ENCODE measurements around the gene KANK3.
A peak's percentile ranks its signal among the peaks of the same experiment; 100 is the strongest.
"Not testable (repeated sequence)": the region's sequence is repeated elsewhere in the genome, so short reads cannot be mapped to it uniquely, and the experiment has no call there.

Gene KANK3

DNA sequence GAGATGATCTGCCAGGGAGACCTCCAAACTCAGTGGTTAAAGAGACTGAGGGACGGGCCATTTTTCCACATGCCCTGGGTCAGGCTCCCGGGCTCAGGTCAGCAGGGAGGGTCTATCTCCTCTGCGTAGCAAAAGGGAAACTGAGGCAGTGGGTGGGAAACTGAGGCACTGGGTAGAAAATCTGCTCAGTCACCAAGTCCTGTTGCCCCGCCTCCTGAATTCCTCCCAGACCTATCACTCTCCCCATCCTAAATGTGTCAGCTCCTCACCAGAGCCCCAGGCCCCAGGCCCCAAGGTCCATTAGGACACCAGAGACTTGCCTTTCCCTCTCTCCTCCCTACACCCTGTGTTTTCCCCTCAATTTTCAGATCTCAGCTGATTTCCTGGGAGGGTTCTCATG lies 37.3 kb downstream of the KANK3 start:
- peak overlapping the region; percentile 56 to 61 for H3K27ac ChIP-seq (ENCODE audit: low read depth in 2 of 2, low read length in 2 of 2)
- no peaks in the 10 kb centered on the region for H3K9me3 ChIP-seq (ENCODE audit: control insufficient read depth in 2 of 2, low read length in 2 of 2)
- peaks cover 29 to 30% of the 10 kb centered on the region in 2 donors for H3K4me1 ChIP-seq (ENCODE audit: control insufficient read depth in 2 of 2, insufficient read depth in 2 of 2, low read length in 2 of 2)
- no peaks in the 10 kb centered on the region for H3K27me3 ChIP-seq (ENCODE audit: control insufficient read depth in 2 of 2, insufficient read depth in 2 of 2, low read length in 2 of 2)
- peaks cover 5 to 12% of the 10 kb centered on the region in 2 donors for H3K36me3 ChIP-seq (ENCODE audit: control insufficient read depth in 2 of 2, insufficient read depth in 2 of 2, low read length in 2 of 2)
- H3K4me3 ChIP-seq (ENCODE audit: low read length in 2 of 2) = peak overlapping the region; percentile 26 to 79
- H3K9ac ChIP-seq (ENCODE audit: low read depth in 1 of 2, low read length in 2 of 2) = peak overlapping the region; percentile 1 to 44

DNA sequence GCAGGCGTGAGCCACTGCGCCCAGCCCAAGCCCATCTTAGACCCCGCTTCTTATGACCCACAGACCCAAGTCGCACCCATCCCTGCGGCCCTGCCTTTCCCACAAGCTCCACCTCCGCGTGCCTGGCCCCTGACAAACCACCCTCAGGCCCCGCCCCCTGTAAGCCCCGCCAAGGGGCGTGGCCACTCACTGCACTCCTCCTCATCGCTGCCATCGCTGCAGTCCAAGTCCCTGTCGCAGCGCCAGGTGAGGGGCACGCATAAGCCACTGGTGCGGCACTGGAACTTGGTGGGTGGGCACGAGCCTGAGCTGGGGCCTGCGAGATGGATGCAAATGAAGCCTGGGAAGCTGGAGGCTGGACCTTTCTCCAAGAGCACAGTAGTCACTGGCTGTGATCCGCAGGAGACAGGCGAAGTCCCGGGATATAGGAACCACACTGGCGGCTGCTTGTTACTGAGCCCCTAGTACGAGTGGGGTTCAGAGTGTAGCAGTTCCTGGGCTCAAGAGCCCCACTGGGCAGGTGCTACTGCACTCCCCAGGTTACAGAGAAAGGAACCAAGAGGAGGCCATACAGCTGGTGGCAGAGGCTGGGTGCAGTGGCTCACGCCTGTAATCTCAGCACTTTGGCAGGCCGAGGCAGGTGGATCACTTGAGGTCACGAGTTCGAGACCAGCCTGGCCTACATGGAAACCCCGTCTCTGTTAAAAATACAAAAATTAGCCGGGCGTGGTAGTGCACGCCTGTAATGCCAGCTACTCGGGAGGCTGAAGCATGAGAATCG lies 38.0 kb downstream of the KANK3 start:
- H3K27me3 ChIP-seq (ENCODE audit: control insufficient read depth in 2 of 2, insufficient read depth in 2 of 2, low read length in 2 of 2) = no peaks in the 10 kb centered on the region
- peaks cover 5 to 6% of the 10 kb centered on the region in 2 donors for H3K36me3 ChIP-seq (ENCODE audit: control insufficient read depth in 2 of 2, insufficient read depth in 2 of 2, low read length in 2 of 2)
- peaks cover 29 to 30% of the 10 kb centered on the region in 2 donors for H3K4me1 ChIP-seq (ENCODE audit: control insufficient read depth in 2 of 2, insufficient read depth in 2 of 2, low read length in 2 of 2)
- no peak overlapping the region for H3K9ac ChIP-seq (ENCODE audit: low read depth in 1 of 2, low read length in 2 of 2)
- H3K4me3 ChIP-seq (ENCODE audit: low read length in 2 of 2) = no peak overlapping the region
- no peaks in the 10 kb centered on the region for H3K9me3 ChIP-seq (ENCODE audit: control insufficient read depth in 2 of 2, low read length in 2 of 2)
- H3K27ac ChIP-seq (ENCODE audit: low read depth in 2 of 2, low read length in 2 of 2) = no peak overlapping the region

DNA sequence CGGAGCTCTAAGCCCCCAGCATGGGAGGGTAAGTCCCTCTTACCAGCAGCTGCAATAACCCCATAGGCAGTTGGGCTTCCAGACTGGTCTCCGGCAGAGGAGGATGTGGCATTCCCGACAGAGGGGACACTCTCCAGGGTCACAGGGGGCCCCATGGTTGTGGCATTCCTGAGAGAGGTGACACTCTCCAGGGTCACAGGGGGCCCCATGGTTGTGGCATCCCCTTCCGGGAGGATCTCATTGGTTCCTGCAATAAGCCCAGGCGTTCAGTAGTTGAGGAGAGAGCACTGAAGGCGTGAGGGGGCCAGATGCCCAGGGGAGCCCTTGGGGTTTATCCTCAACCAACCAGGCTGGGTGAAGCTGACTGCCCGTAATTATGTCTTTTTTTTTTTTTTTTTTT lies 40.3 kb downstream of the KANK3 start:
- no peak overlapping the region for H3K27ac ChIP-seq (ENCODE audit: low read depth in 2 of 2, low read length in 2 of 2)
- H3K27me3 ChIP-seq (ENCODE audit: control insufficient read depth in 2 of 2, insufficient read depth in 2 of 2, low read length in 2 of 2) = no peaks in the 10 kb centered on the region

GRCh38 chr19:8302357-8302691 lies 40.7 kb downstream of the KANK3 start:
- peaks cover 14% of the 10 kb centered on the region in 2 donors for H3K4me1 ChIP-seq (ENCODE audit: control insufficient read depth in 2 of 2, insufficient read depth in 2 of 2, low read length in 2 of 2)

More for the DNA sequence above, 40.3 kb downstream of the KANK3 start:
- H3K36me3 ChIP-seq (ENCODE audit: control insufficient read depth in 2 of 2, insufficient read depth in 2 of 2, low read length in 2 of 2) = no peaks in the 10 kb centered on the region
- no peaks in the 10 kb centered on the region for H3K9me3 ChIP-seq (ENCODE audit: control insufficient read depth in 2 of 2, low read length in 2 of 2)
- H3K4me3 ChIP-seq (ENCODE audit: low read length in 2 of 2) = no peak overlapping the region
- peaks cover 18% of the 10 kb centered on the region in 2 donors for H3K4me1 ChIP-seq (ENCODE audit: control insufficient read depth in 2 of 2, insufficient read depth in 2 of 2, low read length in 2 of 2)
- no peak overlapping the region for H3K9ac ChIP-seq (ENCODE audit: low read depth in 1 of 2, low read length in 2 of 2)

GRCh38 chr19:8291337-8291736 lies 51.7 kb downstream of the KANK3 start:
- not testable (repeated sequence) for H3K36me3 ChIP-seq (ENCODE audit: control insufficient read depth in 2 of 2, insufficient read depth in 2 of 2, low read length in 2 of 2); H3K4me3 ChIP-seq (ENCODE audit: low read length in 2 of 2); H3K27me3 ChIP-seq (ENCODE audit: control insufficient read depth in 2 of 2, insufficient read depth in 2 of 2, low read length in 2 of 2); H3K4me1 ChIP-seq (ENCODE audit: control insufficient read depth in 2 of 2, insufficient read depth in 2 of 2, low read length in 2 of 2); H3K9ac ChIP-seq (ENCODE audit: low read depth in 1 of 2, low read length in 2 of 2); H3K9me3 ChIP-seq (ENCODE audit: control insufficient read depth in 2 of 2, low read length in 2 of 2); H3K27ac ChIP-seq (ENCODE audit: low read depth in 2 of 2, low read length in 2 of 2)

More at GRCh38 chr19:8302357-8302691, 40.7 kb downstream of the KANK3 start:
- Histone ChIP-seq H3K27ac (ENCODE audit: low read depth in 2 of 2, low read length in 2 of 2) (no peak overlapping the region), H3K4me3 (ENCODE audit: low read length in 2 of 2) (no peak overlapping the region), H3K9ac (ENCODE audit: low read depth in 1 of 2, low read length in 2 of 2) (no peak overlapping the region), H3K27me3 (ENCODE audit: control insufficient read depth in 2 of 2, insufficient read depth in 2 of 2, low read length in 2 of 2) (no peaks in the 10 kb centered on the region), H3K36me3 (ENCODE audit: control insufficient read depth in 2 of 2, insufficient read depth in 2 of 2, low read length in 2 of 2) (no peaks in the 10 kb centered on the region), H3K9me3 (ENCODE audit: control insufficient read depth in 2 of 2, low read length in 2 of 2) (no peaks in the 10 kb centered on the region)

- not testable (repeated sequence) for H3K4me3 ChIP-seq (ENCODE audit: low read length in 2 of 2); H3K27me3 ChIP-seq (ENCODE audit: control insufficient read depth in 2 of 2, insufficient read depth in 2 of 2, low read length in 2 of 2); H3K9ac ChIP-seq (ENCODE audit: low read depth in 1 of 2, low read length in 2 of 2); H3K9me3 ChIP-seq (ENCODE audit: control insufficient read depth in 2 of 2, low read length in 2 of 2); H3K4me1 ChIP-seq (ENCODE audit: control insufficient read depth in 2 of 2, insufficient read depth in 2 of 2, low read length in 2 of 2); H3K27ac ChIP-seq (ENCODE audit: low read depth in 2 of 2, low read length in 2 of 2); H3K36me3 ChIP-seq (ENCODE audit: control insufficient read depth in 2 of 2, insufficient read depth in 2 of 2, low read length in 2 of 2)
These were observed 66.6 kb downstream of the KANK3 start for GRCh38 chr19:8276508-8276907.

Measured in mucosa of rectum (tissue), 2 donors.